ENCODE measurements around the gene WNT7B. TPM values are rescaled to one million over a fixed set of nuclear protein-coding genes. Genes with fewer than 3 reads are reported as not detected.

The WNT7B gene
- total RNA-seq, 2 donors from 2014 or later: 0.19 TPM; not detected in 1

DNA sequence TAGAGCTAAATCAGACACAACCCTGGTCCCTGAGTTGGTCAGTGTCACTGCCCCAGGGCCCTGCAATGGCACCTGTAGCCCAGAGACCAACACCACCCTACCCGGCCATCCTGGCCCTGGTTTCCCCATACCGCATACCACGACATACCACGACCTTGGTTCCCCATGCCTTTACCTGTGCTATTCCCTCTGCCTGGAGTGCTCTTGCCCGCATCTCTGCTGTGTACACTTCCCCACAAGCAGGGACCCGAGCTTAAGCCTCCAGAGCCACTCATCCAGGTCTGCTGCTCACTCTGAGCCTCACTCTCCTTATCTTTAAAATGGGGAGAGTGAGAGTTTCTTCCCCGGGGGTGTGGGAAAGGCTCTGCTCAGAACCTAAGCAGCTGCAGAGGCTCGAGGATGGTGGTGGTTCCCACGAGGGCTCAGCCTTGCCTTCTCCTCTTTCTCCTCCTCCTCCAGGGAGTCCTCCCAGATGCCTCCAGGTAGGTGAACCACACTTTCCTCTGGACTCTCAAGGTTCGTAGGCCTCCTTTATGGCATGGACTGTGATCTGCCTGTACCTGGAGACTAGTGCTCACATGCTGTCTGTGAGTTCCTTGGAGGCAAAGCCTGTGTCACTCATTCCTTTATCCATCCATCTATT is 48.1 kb downstream of the WNT7B start:
- Histone ChIP-seq H3K9me3 (no peaks in the 10 kb centered on the region), H3K27ac (no peak overlapping the region), H3K27me3 (peaks cover 0 to 2% of the 10 kb centered on the region in 2 donors), H3K36me3 (no peaks in the 10 kb centered on the region), H3K4me3 (no peak overlapping the region), H3K4me1 (no peaks in the 10 kb centered on the region)
- DNase-seq (ENCODE audit: low spot score): no peak
- TF ChIP-seq, protein P1, sequence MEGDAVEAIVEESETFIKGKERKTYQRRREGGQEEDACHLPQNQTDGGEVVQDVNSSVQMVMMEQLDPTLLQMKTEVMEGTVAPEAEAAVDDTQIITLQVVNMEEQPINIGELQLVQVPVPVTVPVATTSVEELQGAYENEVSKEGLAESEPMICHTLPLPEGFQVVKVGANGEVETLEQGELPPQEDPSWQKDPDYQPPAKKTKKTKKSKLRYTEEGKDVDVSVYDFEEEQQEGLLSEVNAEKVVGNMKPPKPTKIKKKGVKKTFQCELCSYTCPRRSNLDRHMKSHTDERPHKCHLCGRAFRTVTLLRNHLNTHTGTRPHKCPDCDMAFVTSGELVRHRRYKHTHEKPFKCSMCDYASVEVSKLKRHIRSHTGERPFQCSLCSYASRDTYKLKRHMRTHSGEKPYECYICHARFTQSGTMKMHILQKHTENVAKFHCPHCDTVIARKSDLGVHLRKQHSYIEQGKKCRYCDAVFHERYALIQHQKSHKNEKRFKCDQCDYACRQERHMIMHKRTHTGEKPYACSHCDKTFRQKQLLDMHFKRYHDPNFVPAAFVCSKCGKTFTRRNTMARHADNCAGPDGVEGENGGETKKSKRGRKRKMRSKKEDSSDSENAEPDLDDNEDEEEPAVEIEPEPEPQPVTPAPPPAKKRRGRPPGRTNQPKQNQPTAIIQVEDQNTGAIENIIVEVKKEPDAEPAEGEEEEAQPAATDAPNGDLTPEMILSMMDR (IDR thresholded peaks at IDR 0.05): no peak

DNA sequence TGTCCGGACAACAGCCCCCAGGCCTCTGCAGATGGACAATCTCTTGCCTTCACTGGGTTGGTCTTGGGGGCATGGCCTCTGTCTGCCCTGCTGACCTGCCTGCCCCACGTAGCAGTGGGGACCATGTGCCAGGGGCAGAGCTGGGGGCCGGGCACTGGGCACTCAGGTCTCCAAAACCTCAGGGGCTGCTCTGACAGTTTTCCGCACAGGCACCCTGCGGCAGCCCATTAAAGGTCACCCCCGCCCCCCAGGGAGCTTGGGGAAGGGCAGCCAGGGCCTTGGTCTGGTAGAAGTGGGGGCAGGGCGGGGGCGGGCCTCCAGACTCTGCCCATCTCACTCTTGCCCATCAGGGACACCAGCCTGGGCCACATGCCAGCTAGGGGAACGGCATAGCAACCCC is 49.9 kb downstream of the WNT7B start:
- H3K4me1 ChIP-seq: no peaks in the 10 kb centered on the region
- H3K36me3 ChIP-seq: no peaks in the 10 kb centered on the region
- H3K27me3 ChIP-seq: no peaks in the 10 kb centered on the region
- H3K27ac ChIP-seq: no peak overlapping the region
- DNase-seq (ENCODE audit: low spot score): no peak
- no peak overlapping the region for H3K4me3 ChIP-seq
- TF ChIP-seq, protein P1 (IDR thresholded peaks at IDR 0.05): no peak
- no peaks in the 10 kb centered on the region for H3K9me3 ChIP-seq

DNA sequence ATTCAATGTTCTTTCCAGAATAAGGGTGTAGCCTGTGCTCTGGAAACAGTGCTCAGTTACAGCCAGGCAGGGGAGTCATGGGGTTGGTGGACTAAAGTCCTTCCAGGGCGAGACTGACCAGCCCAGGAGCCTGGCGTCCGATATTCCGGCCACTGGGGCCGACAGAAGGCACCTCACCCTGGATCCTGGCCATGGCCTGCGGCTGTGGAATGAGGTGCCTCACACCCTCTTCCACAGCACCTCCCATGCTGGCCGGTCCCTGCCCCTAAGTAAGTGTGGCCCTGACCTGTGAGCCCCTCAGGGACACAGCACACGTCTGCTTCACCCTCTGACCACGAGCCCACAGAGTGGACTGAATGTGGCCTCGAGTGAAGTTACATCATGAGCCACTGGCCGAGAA is 50.5 kb downstream of the WNT7B start:
- Histone ChIP-seq H3K27ac (no peak overlapping the region), H3K27me3 (no peaks in the 10 kb centered on the region), H3K4me3 (no peak overlapping the region), H3K9me3 (no peaks in the 10 kb centered on the region), H3K36me3 (no peaks in the 10 kb centered on the region), H3K4me1 (no peaks in the 10 kb centered on the region)
- DNase-seq (ENCODE audit: low spot score): no peak
- TF ChIP-seq, protein P1 (IDR thresholded peaks at IDR 0.05): no peak

DNA sequence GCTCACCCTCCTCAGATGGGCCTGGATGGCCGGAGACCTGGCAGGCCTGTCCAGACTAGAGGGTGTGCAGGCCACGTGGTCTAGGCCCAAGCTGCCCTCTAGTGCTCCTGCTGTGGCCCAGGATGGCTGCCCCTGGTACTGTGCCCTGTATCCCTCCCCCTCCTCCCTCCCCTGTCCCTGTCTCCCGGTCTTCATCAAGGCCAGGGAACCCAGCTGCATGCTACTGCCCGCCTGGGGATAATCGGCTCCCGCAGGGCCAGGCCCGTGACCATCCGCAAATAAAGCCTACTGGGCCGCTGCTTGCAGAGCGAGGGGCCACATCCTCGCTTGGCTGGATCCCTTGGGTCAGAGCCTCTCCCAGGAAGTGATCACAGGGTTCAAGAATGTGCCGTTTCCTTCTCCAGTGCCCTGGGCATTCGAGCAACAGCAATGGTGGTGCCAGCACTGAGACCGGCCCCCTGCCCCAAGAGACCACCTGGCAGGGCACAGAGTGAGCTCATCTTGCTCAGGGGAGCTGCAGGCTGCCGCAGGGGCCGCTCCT is 51.1 kb downstream of the WNT7B start:
- Histone ChIP-seq H3K9me3 (no peaks in the 10 kb centered on the region), H3K36me3 (no peaks in the 10 kb centered on the region), H3K4me3 (no peak overlapping the region), H3K27ac (no peak overlapping the region), H3K4me1 (no peaks in the 10 kb centered on the region), H3K27me3 (no peaks in the 10 kb centered on the region)
- TF ChIP-seq, protein P1 (IDR thresholded peaks at IDR 0.05): no peak
- no peak for DNase-seq (ENCODE audit: low spot score)

DNA sequence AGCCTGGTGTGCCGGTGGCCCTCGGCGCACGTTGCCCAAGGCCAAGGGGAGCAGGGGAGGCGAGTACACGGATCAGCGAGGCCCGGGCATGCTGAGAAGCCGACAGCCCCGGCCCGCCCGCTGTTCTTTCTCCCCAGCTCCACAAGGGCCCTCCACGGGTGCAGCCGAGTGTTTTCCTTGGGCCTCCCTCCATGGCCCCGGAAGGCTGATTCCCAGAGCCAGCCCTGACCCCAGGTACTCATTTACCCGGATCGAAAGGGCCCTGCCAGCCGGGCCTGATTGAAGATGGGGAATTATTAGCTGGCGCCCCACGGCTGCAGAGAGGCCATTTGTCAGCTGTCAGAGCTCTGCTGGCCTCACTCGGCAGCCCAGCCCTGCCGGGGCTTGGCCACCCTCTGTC is 53.1 kb downstream of the WNT7B start:
- DNase-seq (ENCODE audit: low spot score): no peak
- no peaks in the 10 kb centered on the region for H3K4me1 ChIP-seq
- no peaks in the 10 kb centered on the region for H3K27me3 ChIP-seq
- no peaks in the 10 kb centered on the region for H3K9me3 ChIP-seq
- TF ChIP-seq, protein P1 (IDR thresholded peaks at IDR 0.05): no peak
- no peak overlapping the region for H3K4me3 ChIP-seq
- H3K27ac ChIP-seq: no peak overlapping the region
- H3K36me3 ChIP-seq: no peaks in the 10 kb centered on the region

DNA sequence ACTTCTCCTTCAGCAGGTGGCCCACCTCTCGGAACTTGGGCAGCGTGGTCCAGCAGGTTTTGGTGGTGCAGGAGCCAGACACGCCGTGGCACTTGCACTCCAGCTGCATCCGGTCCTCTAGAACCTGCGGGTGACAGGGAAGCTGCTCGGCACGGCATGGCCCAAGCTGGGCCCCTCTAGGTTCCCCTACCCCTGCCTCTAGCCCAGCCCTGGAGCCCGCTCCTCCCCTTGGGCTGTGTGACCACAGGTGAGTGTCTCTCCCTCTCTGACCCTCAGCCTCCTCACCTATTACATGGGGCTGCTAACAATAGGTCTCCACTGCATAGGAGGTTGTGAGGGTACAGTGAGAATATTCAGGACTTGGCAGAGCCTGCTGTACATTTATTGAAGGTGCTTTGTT is 53.8 kb downstream of the WNT7B start:
- H3K9me3 ChIP-seq: no peaks in the 10 kb centered on the region
- TF ChIP-seq, protein P1 (IDR thresholded peaks at IDR 0.05): no peak
- no peak for DNase-seq (ENCODE audit: low spot score)
- H3K4me1 ChIP-seq: no peaks in the 10 kb centered on the region
- H3K27me3 ChIP-seq: no peaks in the 10 kb centered on the region
- no peak overlapping the region for H3K4me3 ChIP-seq
- H3K27ac ChIP-seq: no peak overlapping the region
- H3K36me3 ChIP-seq: no peaks in the 10 kb centered on the region
